ENCODE results near the gene ULK4. TPM values are rescaled to one million over a fixed set of nuclear protein-coding genes. Genes with fewer than 3 reads are reported as not detected.

Gene ULK4
- total RNA-seq, 1 donor from 2014 or later = 18.6 TPM

- ChIA-PET CTCF (interaction anchor here (0.7 to 1.7 kb wide), 3 partner anchors 52 to 139 kb away, joined by 4 to 11 read pairs (median 5); no protein-coding TSS in a partner anchor), POLR2A (interaction anchor here (0.8 to 1.9 kb wide), 19 partner anchors 11 to 1652 kb away, joined by 3 to 32 read pairs (median 5); partner anchors contain the start of genes CTNNB1 and EIF1B)
- intact Hi-C loops (cut with micrococcal nuclease) = loop anchor here (1.0 to 5.0 kb wide), 3 partner anchors 139 to 641 kb away; partner anchors contain the start of genes NKTR and VIPR1
- Mint-ChIP-seq H3K27me3 (no peaks in the 10 kb centered on the region), H3K9me3 (no peaks in the 10 kb centered on the region), H3K36me3 (ENCODE audit: low read depth) (peaks cover 9% of the 10 kb centered on the region), H3K4me3 (peak overlapping the region; percentile 97), H3K4me1 (peaks cover 14% of the 10 kb centered on the region), H3K27ac (peak overlapping the region; percentile 96)
- TF ChIP-seq CTCF (IDR thresholded peaks at IDR 0.05) = no peak
- peak; percentile 21 for ATAC-seq (ENCODE audit: low read depth)
- DNase-seq = peak; percentile 52
Measured at GRCh38 chr3:41960826-41961750, 815 bp downstream of the ULK4 start.

- ChIA-PET POLR2A (interaction anchor here (0.5 to 0.6 kb wide), 3 partner anchors 32 to 1648 kb away, joined by 3 to 7 read pairs (median 4); no protein-coding TSS in a partner anchor), CTCF (no interaction called here)
- DNase-seq (no peak), ATAC-seq (ENCODE audit: low read depth) (no peak)
- peaks cover 8% of the 10 kb centered on the region for H3K4me1 Mint-ChIP-seq
- TF ChIP-seq CTCF (IDR thresholded peaks at IDR 0.05) = no peak
- intact Hi-C loops (cut with micrococcal nuclease) = no loop called here
- H3K9me3 Mint-ChIP-seq = no peaks in the 10 kb centered on the region
- peaks cover 14% of the 10 kb centered on the region for H3K36me3 Mint-ChIP-seq (ENCODE audit: low read depth)
- H3K27me3 Mint-ChIP-seq = no peaks in the 10 kb centered on the region
- H3K27ac Mint-ChIP-seq = no peak overlapping the region
- H3K4me3 Mint-ChIP-seq = no peak overlapping the region
Measured at GRCh38 chr3:41956574-41956973, 5.3 kb downstream of the ULK4 start.

- H3K4me3 Mint-ChIP-seq = no peak overlapping the region
- POLR2A ChIA-PET = no interaction called here
- no peaks in the 10 kb centered on the region for H3K9me3 Mint-ChIP-seq
- CTCF ChIA-PET = no interaction called here
- intact Hi-C loops (cut with micrococcal nuclease) = no loop called here
- peaks cover 14% of the 10 kb centered on the region for H3K36me3 Mint-ChIP-seq (ENCODE audit: low read depth)
- no peak for ATAC-seq (ENCODE audit: low read depth)
- H3K4me1 Mint-ChIP-seq = no peaks in the 10 kb centered on the region
- H3K27me3 Mint-ChIP-seq = no peaks in the 10 kb centered on the region
- no peak for TF ChIP-seq CTCF (IDR thresholded peaks at IDR 0.05)
- no peak overlapping the region for H3K27ac Mint-ChIP-seq
- DNase-seq = no peak
Measured at GRCh38 chr3:41955192-41955591, 6.7 kb downstream of the ULK4 start.

GRCh38 chr3:41943311-41943843, 18.5 kb downstream of the ULK4 start:
- Mint-ChIP-seq H3K27me3 (no peaks in the 10 kb centered on the region), H3K36me3 (ENCODE audit: low read depth) (peaks cover 12% of the 10 kb centered on the region), H3K4me1 (no peaks in the 10 kb centered on the region), H3K9me3 (no peaks in the 10 kb centered on the region), H3K4me3 (no peak overlapping the region), H3K27ac (no peak overlapping the region)
- intact Hi-C loops (cut with micrococcal nuclease) = no loop called here
- TF ChIP-seq CTCF (IDR thresholded peaks at IDR 0.05) = no peak
- ChIA-PET POLR2A (interaction anchor here (0.7 kb wide), 1 partner anchor 15 kb away, joined by 4 read pairs; no protein-coding TSS in a partner anchor), CTCF (no interaction called here)
- no peak for DNase-seq
- no peak for ATAC-seq (ENCODE audit: low read depth)

GRCh38 chr3:41940393-41940792, 21.5 kb downstream of the ULK4 start:
- Mint-ChIP-seq H3K4me3 (no peak overlapping the region), H3K4me1 (no peaks in the 10 kb centered on the region), H3K27ac (no peak overlapping the region), H3K27me3 (no peaks in the 10 kb centered on the region), H3K36me3 (ENCODE audit: low read depth) (peaks cover 7% of the 10 kb centered on the region), H3K9me3 (no peaks in the 10 kb centered on the region)
- intact Hi-C loops (cut with micrococcal nuclease) = no loop called here
- ChIA-PET CTCF (no interaction called here), POLR2A (no interaction called here)
- no peak for TF ChIP-seq CTCF (IDR thresholded peaks at IDR 0.05)
- DNase-seq (no peak), ATAC-seq (ENCODE audit: low read depth) (no peak)
